Jurkat, Clone E6-1 (cell line): ENCODE data around the gene EGLN3.
"Not testable (repeated sequence)": the region's sequence is repeated elsewhere in the genome, so short reads cannot be mapped to it uniquely, and the experiment has no call there.

Source experiments
- DNase-seq: peaks from one replicate; pipeline ENCODE4 v3.0.0-alpha.2; 2011; ENCODE audit warnings: low read depth, low spot score
- H3K4me3 ChIP-seq: 2 replicates; pipeline ENCODE4 v1.5.1; 2011; ENCODE audit warnings: mild to moderate bottlenecking, low read length, control low read depth, moderate library complexity

EGLN3 gene

DNA sequence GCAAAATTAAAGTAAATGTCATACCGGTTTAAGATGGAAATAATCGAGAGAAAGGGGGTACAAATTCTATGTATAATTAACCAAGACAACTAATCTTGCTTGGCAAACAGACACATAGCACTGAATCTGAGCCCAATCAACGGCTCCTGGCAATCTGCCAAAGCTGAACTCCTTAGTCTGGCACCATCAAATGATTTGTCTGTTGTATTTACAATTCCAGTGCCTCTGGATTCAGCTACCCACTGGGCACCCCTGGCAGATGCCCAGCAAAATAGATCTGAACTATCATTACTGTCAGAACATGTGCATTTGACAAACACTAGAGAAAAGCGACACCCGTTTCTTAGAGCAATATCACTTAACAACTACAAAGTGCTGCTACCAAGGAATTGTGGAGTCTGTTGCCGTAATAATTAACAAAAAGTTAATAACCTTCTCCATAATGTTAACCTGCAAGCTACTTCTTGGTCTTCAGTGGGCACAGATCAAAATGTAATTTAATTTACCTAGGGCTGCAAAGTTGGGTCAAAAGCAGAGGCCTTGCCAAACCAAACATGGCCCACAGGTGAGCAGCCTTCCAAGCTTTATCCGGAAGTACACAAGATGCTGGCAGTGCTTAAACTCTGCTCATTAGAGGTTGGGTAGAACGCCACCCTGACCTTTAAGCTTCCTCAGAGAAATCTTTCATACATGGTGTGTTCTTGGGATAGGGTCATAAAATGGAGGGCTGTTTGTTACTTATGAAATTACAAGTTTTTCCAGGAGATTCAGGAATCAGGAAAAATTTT lies 7.6 kb downstream of the EGLN3 start:
- DNase-seq: no peak
- no peak overlapping the region for H3K4me3 ChIP-seq

DNA sequence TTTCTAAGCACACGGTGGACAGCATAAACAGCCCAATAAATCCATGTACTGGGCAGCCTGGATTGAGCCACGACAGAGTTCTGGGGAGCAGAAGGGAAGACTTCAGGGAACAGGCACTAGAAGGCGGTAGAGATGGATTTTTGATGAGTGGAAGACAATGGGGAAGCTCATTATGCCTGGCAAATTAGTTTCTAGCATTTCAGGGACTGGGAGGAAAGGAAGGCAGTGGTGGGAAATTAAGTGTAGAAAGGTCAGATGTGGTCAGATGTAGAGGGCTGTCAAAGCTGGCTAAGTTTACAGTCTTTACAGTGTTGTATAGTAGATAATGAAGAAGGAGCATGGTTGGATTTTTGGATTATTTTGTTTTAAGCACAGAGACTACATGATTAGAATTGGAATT lies 9.2 kb downstream of the EGLN3 start:
- no peak for DNase-seq
- H3K4me3 ChIP-seq: no peak overlapping the region

DNA sequence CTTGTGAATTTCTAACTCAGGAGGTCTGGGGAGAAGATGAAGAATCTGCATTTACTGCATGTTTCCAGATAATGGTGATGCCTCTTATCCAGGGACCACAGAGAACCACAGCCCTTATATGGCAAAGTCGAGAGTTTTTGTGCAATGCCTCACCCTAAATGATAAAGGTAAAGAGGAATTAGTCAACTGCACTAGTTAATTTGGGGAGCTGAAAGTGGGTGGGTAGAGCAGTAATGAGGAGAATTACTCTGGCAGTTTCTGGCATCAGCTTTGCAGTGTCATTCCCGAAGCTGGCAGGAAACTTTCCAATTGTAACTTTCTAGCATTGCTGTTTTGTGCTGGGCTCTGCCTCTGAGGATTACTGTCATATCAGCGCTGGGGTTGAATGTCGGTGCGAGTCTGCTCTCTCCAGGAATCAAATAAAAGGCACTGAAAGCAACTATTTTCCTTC lies 10.3 kb downstream of the EGLN3 start:
- DNase-seq: no peak
- no peak overlapping the region for H3K4me3 ChIP-seq

DNA sequence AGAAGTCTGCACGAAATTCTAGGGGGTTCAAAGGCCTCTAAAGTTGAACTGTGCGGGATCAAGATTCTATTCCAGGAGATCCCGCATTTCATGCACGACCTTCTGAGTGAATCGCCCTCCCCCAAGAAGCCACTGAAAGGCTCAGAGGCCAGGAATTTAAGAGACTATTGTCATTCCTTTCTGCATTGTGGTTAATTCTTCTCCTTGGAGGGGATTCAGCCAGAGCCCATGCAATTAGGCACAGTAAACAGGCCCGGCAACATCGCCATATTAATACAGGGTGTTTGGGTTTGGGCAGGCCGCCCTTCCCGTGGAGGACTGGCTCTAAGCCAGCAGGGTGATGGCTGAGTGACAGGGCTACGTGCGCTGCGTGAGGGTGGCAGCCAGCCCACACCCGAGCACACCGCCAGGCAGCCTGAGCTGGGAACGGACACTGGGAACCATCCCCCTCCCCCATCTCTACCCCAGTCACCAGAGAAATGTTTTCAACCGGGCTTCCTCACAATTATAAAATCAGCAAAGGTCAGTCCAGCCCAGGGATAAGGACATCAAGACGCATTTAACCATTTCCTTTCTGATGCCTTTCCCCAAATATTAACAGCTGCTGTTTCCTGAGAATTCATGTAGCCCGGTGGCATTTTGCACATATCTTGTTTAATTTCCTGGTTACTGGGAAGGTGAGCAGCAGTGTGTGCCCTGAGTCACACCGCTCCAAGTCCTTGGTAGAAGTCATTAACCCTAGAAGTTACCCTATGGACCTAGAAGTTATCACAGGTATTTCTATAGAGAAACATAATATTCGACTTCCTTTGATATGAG lies 12.5 kb downstream of the EGLN3 start:
- no peak for DNase-seq
- H3K4me3 ChIP-seq: no peak overlapping the region

DNA sequence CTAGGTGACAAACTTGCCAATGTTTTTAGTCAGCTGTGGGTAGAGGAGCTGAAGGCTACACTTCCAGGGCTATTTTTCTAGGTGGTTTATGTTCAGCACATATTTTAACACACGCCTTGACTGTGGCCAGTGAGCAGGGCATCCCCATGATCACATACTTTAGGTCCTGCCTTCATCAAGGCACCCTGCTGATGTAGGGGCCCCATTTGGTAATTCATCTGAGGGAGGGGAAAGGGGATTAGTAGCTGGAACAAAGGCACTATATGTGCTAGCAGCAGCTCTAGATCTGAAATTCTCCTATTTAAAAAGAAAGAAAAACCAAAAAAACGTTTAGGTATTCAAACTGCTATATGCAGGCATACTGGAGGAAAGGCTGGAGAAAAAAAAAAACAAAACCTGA lies 14.5 kb downstream of the EGLN3 start:
- H3K4me3 ChIP-seq: no peak overlapping the region

DNA sequence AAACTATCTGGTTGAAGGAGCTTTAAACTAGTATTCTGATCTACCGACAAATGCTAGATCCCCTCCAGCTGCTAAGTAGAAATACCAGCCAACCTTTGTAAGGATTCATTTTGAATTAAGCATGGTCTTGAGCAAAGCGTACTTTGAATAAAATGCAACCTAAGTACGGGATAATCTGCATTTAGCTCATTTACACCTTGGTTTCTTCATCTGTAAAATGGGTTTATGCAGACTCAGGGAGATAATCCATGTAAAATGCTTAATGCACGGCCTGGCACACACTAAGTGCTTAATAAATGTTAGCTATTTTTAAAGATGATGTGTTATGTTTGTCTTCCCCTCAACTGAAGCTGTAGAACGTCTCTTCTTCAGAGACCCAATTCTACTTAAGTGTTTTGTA lies 15.9 kb downstream of the EGLN3 start:
- no peak for DNase-seq
- no peak overlapping the region for H3K4me3 ChIP-seq

More for the DNA sequence above, 14.5 kb downstream of the EGLN3 start:
- no peak for DNase-seq

DNA sequence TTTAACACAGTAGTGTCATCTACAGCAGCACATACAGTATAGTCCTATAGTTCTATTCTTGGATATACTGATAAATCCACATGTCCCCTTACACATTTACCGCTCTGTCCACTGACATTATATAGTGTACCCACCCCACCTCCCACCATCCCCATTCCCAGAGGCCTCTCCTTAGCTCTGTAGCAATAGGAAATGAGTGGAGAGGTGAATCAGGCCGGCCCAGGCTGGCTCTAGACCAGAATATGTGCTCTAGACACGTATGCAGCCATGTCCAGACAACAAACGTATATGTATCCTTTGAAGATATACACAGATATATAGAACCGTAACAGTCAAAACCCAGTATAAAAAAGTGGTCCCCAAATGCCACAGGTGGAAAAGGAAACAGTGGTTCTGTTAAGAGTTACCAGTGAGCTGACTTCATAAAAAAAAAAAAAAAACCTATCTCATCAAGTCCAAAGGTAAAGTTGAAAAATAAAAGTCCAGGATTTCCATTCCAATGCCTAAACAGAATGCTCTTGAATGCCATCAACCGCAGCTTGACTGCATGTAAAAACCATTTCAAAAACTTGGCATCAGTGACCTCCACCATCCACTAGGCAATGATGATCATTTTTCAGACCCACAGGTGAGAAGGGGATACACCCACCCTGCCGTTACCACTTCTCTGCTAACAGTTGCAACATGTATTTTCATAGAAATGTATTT lies 16.7 kb downstream of the EGLN3 start:
- DNase-seq: no peak
- no peak overlapping the region for H3K4me3 ChIP-seq

DNA sequence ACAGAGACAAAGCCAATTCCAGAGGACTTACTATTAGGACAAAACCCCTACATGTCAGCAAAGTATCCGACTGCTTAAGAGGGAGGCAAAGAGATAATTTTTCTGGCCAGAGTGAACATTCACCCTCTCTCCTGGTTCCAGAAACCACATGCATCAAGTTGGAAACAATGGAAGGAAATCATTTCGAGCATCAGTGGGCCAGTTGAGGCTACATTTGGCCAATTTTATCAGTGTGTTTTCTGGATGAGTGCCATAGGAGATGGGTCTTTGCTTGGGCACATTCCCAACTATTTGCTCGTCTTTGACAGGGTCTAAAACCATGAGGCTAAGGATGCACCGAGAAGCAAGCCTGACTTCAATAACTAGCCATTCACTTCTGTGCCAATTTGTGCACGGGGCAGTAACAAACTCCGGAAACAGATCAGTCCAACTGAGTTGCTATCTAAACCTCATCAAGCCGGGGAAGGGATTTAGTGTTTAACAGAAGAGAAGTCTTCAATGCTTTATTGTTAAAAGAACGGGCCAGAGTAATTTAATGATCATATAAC lies 17.4 kb downstream of the EGLN3 start:
- H3K4me3 ChIP-seq: no peak overlapping the region
- DNase-seq: no peak

DNA sequence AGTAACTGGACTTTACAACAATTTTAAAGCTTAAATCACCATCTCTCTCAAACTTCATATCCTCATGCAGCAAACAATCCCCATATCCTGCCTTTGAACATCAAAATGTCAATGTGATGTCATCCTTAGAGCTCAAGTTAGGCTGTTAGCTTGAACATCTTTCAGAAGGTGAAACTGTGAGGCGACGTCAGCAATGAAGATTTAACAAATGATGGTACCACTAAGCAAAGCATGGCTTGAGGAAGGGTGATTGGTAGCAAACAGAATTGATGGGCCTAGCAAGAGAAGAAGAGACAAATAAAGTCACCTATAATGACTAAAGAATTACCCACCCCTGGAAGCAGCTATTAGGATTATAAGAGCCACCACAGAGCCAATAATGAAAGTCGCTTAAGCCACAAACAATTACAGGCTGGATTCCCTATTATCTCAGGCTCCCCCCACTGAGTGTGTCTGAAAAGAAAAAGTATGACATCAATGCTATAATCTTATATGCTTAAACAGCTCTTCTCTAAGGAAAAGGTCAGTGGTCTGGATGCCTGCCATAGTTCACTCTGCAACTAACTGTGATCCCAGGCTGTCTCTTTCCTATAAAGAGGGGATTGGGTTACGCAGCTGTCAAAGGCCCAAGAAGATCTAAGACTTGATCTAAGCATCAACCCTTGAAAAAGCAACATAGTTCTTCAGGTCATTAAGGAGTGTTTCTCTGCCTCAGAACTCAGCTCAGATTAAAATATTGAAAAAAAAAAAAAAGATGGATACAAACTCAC lies 18.1 kb downstream of the EGLN3 start:
- DNase-seq: no peak
- no peak overlapping the region for H3K4me3 ChIP-seq

DNA sequence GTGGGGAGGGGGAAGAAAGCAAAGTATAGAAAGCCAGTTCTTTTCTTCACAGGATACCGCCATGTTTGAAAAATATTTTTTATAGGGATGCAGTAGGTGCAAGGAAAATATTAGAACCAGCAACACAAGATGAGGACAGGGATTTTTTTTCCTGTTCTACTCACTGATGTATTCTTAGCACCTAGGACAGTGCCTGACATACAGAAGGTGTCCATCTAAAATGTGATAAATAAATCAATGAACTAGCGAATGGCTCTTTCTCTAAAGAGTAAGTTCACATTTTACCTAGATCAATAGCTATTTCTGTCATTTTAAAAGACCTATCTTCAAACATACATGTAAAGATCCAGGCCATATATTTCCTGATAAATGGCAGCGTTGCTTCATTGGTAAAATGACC lies 18.8 kb downstream of the EGLN3 start:
- no peak for DNase-seq
- H3K4me3 ChIP-seq: no peak overlapping the region

DNA sequence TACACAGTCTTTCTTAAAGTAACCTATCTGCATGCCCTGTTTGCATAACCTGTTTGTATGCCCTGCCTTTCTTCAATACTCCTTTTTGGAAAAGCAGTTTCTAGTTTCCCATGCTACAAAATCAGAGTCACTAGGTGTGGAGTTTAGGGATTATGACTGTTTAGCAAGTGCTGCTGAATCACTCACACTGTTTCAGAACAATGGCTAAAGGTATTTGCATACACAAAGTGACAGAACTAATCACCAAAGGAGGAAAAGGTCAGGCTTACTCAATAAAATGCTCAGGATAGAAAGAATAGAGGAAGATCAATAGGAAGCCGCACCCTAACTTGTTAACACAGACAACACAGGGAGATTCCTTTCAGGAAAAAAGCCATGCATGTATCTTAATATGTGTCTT lies 19.4 kb downstream of the EGLN3 start:
- no peak for DNase-seq
- H3K4me3 ChIP-seq: no peak overlapping the region

DNA sequence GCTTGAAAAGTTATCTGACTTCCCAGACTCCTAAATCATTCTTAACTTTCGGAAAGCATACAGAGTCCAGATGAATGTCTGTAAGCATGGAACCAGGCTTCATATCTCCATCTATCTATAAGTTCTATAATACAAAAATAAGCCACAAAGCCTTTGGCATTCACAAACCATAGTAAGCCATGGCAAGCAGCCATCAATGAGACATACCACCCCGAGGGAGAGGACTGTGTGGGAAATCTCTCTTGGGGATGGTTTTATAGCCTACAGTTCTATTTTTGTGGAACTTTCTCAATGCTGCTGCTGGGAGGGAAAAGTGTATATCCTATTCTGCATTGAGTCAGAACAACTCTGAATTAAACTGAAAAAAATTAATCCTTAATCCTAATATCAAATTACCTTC lies 20.4 kb downstream of the EGLN3 start:
- DNase-seq: no peak
- H3K4me3 ChIP-seq: no peak overlapping the region

DNA sequence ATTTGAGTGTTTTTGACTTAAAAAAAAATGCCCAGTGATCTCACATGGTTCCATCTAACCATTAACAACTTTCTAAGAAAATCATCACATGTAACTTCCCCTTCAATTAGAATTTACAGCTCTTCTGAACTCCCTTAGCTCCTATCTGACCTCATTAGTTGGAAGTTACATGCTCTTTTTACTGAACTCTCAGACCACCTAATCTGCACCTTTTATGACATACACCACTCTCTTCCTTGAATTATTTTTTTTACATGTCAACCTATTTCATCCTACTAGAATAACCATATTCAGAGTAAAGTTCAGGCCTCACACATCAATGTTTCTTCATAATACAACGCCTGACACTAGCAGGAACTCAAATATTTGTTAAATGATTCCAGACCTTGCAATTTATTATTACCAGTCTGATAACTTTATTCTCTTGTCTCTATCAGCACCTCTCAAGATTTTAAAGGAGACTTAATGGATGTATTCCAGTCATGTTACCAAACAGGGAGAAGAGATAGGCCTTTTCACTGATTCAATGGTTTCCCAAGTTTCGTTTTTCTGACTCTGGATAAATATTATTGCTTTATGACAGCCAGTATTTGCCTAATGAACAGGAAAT lies 21.0 kb downstream of the EGLN3 start:
- no peak overlapping the region for H3K4me3 ChIP-seq
- no peak for DNase-seq

DNA sequence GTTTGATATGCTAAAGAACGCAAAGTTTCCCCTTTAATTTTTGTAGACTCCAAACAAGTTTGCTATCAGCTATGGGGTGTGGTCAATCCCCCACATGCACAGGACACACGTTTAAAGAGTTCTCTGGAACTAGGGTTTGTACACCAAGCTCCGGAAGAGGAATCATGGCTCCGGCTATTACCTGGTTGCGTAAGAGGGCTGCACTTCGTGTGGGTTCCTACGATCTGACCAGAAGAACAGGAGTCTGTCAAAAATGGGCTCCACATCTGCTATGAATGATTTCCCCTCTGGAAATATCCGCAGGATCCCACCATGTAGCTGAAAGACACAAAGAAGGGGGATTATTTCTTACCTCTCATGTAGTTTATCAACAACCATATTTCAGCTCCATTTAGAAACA lies 22.0 kb downstream of the EGLN3 start:
- DNase-seq: no peak
- H3K4me3 ChIP-seq: no peak overlapping the region

DNA sequence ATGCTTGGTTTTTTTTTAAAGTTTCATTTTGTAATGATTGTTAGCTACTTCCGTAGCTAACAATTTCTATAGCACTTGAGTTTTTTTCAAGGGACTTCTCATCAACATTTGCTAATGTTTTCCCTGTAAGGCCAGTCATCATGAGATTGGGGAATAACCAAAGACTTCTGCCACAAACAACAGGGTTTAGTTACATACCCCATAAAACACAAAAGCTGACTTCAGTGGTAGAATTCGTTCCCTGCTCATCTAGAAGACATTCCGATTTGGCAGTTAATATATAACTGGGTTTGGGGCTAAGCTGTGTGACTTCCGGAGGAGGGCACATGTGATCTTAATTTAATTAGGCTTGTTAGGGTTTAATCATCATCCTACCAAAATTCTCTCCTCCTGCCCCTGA lies 22.9 kb downstream of the EGLN3 start:
- H3K4me3 ChIP-seq: no peak overlapping the region
- no peak for DNase-seq

DNA sequence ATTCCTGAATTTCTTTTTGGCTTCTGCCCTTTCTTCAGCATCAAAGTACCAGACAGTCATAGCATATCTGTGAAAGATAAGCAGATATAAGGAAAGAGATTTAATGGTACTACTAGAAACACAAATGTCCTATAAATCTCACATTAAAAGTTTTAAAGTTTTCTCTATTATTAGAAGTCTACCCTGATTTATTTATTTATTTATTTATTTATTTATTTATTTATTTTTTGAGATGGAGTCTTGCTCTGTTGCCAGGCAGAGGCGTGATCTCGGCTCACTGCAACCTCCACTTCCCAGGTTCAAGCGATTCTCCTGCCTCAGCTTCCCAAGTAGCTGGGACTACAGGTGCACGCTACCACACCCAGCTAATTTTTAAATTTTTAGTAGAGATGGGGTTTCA lies 23.9 kb downstream of the EGLN3 start:
- DNase-seq, H3K4me3 ChIP-seq: not testable (repeated sequence)

DNA sequence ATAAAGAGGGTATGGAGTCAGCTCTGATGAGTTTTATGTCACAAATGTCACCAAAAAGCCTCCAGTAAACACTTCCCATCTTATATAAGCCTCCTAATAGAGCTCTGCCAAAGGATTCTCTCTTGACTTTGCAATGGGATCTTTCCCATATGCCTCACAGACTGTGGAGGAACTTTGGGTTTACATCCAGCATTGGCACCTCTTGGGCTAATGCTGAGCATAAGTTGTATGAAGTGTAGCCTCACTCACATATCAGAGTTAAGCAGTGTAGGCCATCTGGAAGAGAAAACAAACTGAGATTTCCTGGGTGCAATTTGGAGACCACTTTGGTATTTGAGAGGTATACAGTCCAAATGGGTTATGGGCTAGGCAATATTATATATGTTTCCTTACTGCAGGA lies 24.9 kb downstream of the EGLN3 start:
- DNase-seq: no peak
- H3K4me3 ChIP-seq: no peak overlapping the region

DNA sequence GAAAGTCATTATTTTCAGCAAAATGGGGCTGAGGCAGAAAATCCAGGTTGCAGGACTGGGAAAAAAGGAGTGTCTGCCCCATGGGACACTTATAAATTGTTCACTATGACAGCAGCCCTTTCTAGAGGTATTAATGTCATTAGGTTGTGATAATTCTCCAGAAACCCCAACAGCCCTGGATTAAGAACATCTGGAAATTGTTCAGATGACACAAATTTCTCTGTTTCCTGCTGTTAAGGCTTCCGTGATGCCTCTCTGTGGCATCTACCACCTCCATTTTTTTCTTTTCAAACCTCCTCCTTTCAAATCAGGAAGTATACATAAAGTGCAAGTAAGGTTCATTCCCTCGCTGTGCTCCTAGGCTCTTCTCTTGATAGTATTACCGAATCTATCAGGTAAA lies 25.6 kb downstream of the EGLN3 start:
- no peak for DNase-seq
- no peak overlapping the region for H3K4me3 ChIP-seq
